K562 (cell line): Measurements from ENCODE around the gene PARD3. TPM values are rescaled to one million over a fixed set of nuclear protein-coding genes. Genes with fewer than 3 reads are reported as not detected.

Experiments used
- ATAC-seq: fragments of 200-7000 bp; cut with Tn5 transposase; 3 replicates; pipeline ENCODE4 v1.9.1; 2020; ENCODE audit warnings: moderate library complexity
- BruUV-seq: library from RNA; stranded (reverse); fragments of 400-500 nt; replicated peaks from 2 replicates; lab custom pipeline; 2021; lab: Mats Ljungman, UMichigan
- CTCF ChIA-PET: fragments of 300-600 bp; formaldehyde crosslinking; extraction: SDS; loops from one replicate; lab custom pipeline; 2021; ENCODE audit warnings: low intra/inter-chr PET ratio; lab: Yijun Ruan, JAX
- POLR2A ChIA-PET: fragments of 300-600, 350-650 bp; sonication (Branson Sonifier 250); formaldehyde crosslinking; extraction: SDS; loops from one replicate; lab custom pipeline; 2021; ENCODE audit warnings: antibody characterized with exemption, inconsistent platforms; lab: Yijun Ruan, JAX
- DNase-seq, 4 experiments: peaks; one replicate each; pipeline versions ENCODE4 v3.0.0 to v3.0.0-alpha.2; 2011 to 2018; ENCODE audit warnings: low spot score in 3 of 4, mixed read lengths in 3 of 4; ENCODE audit errors: extremely low read depth in 1 of 4
- FAIRE-seq: peaks from 2 replicates; lab custom pipeline; 2011; peaks lifted over from hg19 to GRCh38; lab: Jason Lieb, UNC
- H2AFZ ChIP-seq: 2 replicates; pipeline ENCODE4 v1.6.0; 2011; ENCODE audit warnings: low read depth, low read length, control low read depth, inconsistent platforms
- H3K27ac ChIP-seq: fragments of 200-600 bp; 3 replicates; pipeline ENCODE4 v1.8.0; 2011; ENCODE audit warnings: low read depth, mild to moderate bottlenecking, control low read depth, inconsistent platforms, low read length, moderate library complexity, mixed read lengths; ENCODE audit errors: extremely low read depth
- H3K27me3 ChIP-seq, 2 experiments: fragments of 300-600 bp in 1 of 2; 2 replicates in 1 of 2; 3 replicates in 1 of 2; pipeline versions ENCODE4 v1.6.0 to v1.8.0; 2011; ENCODE audit warnings: inconsistent platforms in 2 of 2, low read length in 2 of 2, mild to moderate bottlenecking in 1 of 2, mixed read lengths in 1 of 2, moderate library complexity in 1 of 2; ENCODE audit not compliant: control insufficient read depth in 2 of 2, insufficient read depth in 2 of 2
- H3K36me3 ChIP-seq: fragments of 300-600 bp; 3 replicates; pipeline ENCODE4 v1.8.0; 2011; ENCODE audit warnings: mild to moderate bottlenecking, low read length, inconsistent platforms; ENCODE audit not compliant: control insufficient read depth, insufficient read depth
- H3K4me1 ChIP-seq, 2 experiments: fragments of 200-600 bp in 1 of 2; replicated peaks in 1 of 2; 2 replicates in 1 of 2; 3 replicates in 1 of 2; pipeline versions ENCODE4 v1.5.1 to v1.8.0; 2011; ENCODE audit warnings: inconsistent platforms in 2 of 2, low read length in 2 of 2, mild to moderate bottlenecking in 1 of 2, mixed read lengths in 1 of 2, moderate library complexity in 1 of 2; ENCODE audit not compliant: control insufficient read depth in 2 of 2, insufficient read depth in 2 of 2
- H3K4me2 ChIP-seq: 2 replicates; pipeline ENCODE4 v1.6.1; 2011; ENCODE audit warnings: low read length, control low read depth, inconsistent platforms, mixed read lengths; ENCODE audit not compliant: insufficient read depth
- H3K4me3 ChIP-seq: fragments of 200-600 bp; sonication (generic), shearing (Covaris generic); 2 replicates; pipeline ENCODE4 v1.5.1; 2016; ENCODE audit warnings: control low read depth, inconsistent platforms
- H3K79me2 ChIP-seq: fragments of 200-600 bp; 3 replicates; pipeline ENCODE4 v1.8.0; 2011; ENCODE audit warnings: low read length, inconsistent platforms; ENCODE audit not compliant: control insufficient read depth, insufficient read depth
- H3K9ac ChIP-seq, 2 experiments: 2 replicates each; pipeline versions ENCODE4 v1.6.0 to v1.6.1; 2011; ENCODE audit warnings: low read depth in 2 of 2, low read length in 2 of 2, control low read depth in 1 of 2, inconsistent platforms in 1 of 2, mild to moderate bottlenecking in 1 of 2, mixed read lengths in 1 of 2; ENCODE audit not compliant: insufficient read depth in 1 of 2
- H3K9me1 ChIP-seq: one replicate; pipeline ENCODE4 v1.6.0; 2011; ENCODE audit warnings: inconsistent platforms, mild to moderate bottlenecking, low read length, moderate library complexity; ENCODE audit not compliant: control insufficient read depth, insufficient read depth
- H3K9me3 ChIP-seq: replicated peaks from 2 replicates; pipeline ENCODE4 v1.5.1; 2011; ENCODE audit warnings: low read depth, low read length, inconsistent platforms; ENCODE audit not compliant: control insufficient read depth, insufficient read depth
- H4K20me1 ChIP-seq: replicated peaks from 2 replicates; pipeline ENCODE4 v1.6.1; 2011; ENCODE audit warnings: low read length, inconsistent platforms, mixed read lengths; ENCODE audit not compliant: control insufficient read depth, insufficient read depth
- E2F3 ChIP-seq: fragments of 250-450 bp; sonication (Bioruptor Pico); IDR thresholded peaks from 2 replicates; pipeline ENCODE4 v1.4.0; 2020; ENCODE audit warnings: mild to moderate bottlenecking
- ELF1 ChIP-seq: fragments of 200-800 bp; sonication (Bioruptor generic); IDR thresholded peaks from 2 replicates; pipeline ENCODE4 v1.6.1; 2016; ENCODE audit warnings: missing genetic modification characterization, missing compliant biosample characterization
- KDM4B ChIP-seq, 2 experiments: fragments of 450-650 bp in 1 of 2; sonication (generic) in 1 of 2; IDR thresholded peaks; 2 replicates each; pipeline ENCODE4 v1.6.1; 2016 to 2017; ENCODE audit warnings: borderline replicate concordance in 2 of 2, antibody characterized with exemption in 1 of 2, low read depth in 1 of 2, mild to moderate bottlenecking in 1 of 2
- NFE2L1 ChIP-seq: fragments of 450-650 bp; IDR thresholded peaks from 2 replicates; pipeline ENCODE4 v1.6.1; 2016; ENCODE audit warnings: missing genetic modification characterization, low read depth, mild to moderate bottlenecking, missing compliant biosample characterization, moderate library complexity, borderline replicate concordance
- RCOR1 ChIP-seq, 2 experiments: IDR thresholded peaks; 2 replicates each; pipeline ENCODE4 v1.6.1; 2012; ENCODE audit warnings: low read depth in 2 of 2, low read length in 2 of 2, borderline replicate concordance in 1 of 2, improper control_type of control experiment in 1 of 2
- ZC3H4 ChIP-seq: sonication (generic); formaldehyde crosslinking; IDR thresholded peaks from 2 replicates; pipeline ENCODE4 v1.9.0; 2021; ENCODE audit warnings: missing genetic modification reagents, borderline replicate concordance
- WGBS: fragments of 100-300 bp; shearing (Covaris generic); methylation state at CpG from one replicate; pipeline ENCODE4 v1.1.6; 2016; ENCODE audit warnings: low coverage, mixed read lengths; ENCODE audit not compliant: insufficient coverage; ENCODE audit errors: missing lambda C conversion rate; 5-methylcytosine and 5-hydroxymethylcytosine counted together
- in situ Hi-C: fragments of 300-500 bp; cut with MboI; formaldehyde crosslinking; loops from 4 replicates; pipeline ENCODE4 v1.15.0; 2018; ENCODE audit warnings: inconsistent platforms, mixed read lengths
- intact Hi-C: fragments of 100-400 bp; cut with micrococcal nuclease; formaldehyde crosslinking; loops from 2 replicates; pipeline ENCODE4 v1.14.2; 2022
- polyA plus RNA-seq, 8 experiments: library from polyadenylated mRNA; depleted of rRNA in 4 of 8; stranded (reverse) in 5 of 8; unstranded in 3 of 8; fragments of >200 nt; fragmentation: Nextera tagmentation in 2 of 8; fragmentation: Illumina TruSeq in 1 of 8; extraction: Ambion mirVana in 2 of 8; extraction: Trizol in 1 of 8; gene quantifications; 2 replicates each; pipeline versions ENCODE4 v1.2.1 to v1.2.3, GENCODE V29; 2011 to 2014; ENCODE audit warnings: inconsistent platforms in 1 of 8, missing spikeins in 1 of 8
- total RNA-seq, 7 experiments: library from RNA; depleted of rRNA in 6 of 7; stranded (reverse); fragments of >200 nt in 6 of 7; fragmentation: Illumina TruSeq in 2 of 7; extraction: Trizol in 2 of 7; gene quantifications; 2 replicates each; pipeline versions ENCODE4 v1.2.1 to v1.2.3, GENCODE V29; 2011 to 2021; ENCODE audit warnings: low replicate concordance in 1 of 7
- TF ChIP-seq, protein P1 (sequence below), 2 experiments: fragments of 450-650 bp in 1 of 2; sonication (generic) in 1 of 2; formaldehyde crosslinking in 1 of 2; IDR thresholded peaks in 1 of 2; conservative IDR thresholded peaks in 1 of 2; 2 replicates each; pipeline versions ENCODE4 v1.6.1 to v1.8.1; 2016 to 2023; ENCODE audit warnings: mild to moderate bottlenecking in 2 of 2, moderate library complexity in 2 of 2, inconsistent platforms in 1 of 2, missing genetic modification reagents in 1 of 2
- TF ChIP-seq, protein P2 (sequence below): fragments of 250-450 bp; sonication (Bioruptor Pico); IDR thresholded peaks from 2 replicates; pipeline ENCODE4 v1.4.0; 2020; ENCODE audit warnings: mild to moderate bottlenecking, moderate library complexity

Gene PARD3
- total and polyA plus RNA-seq, 9 of the 15 experiments (the other 6 are each of a cell fraction or from before 2014, with no cell fraction given) = 2.7 to 11.7 (median 7.7) TPM

GRCh38 chr10:34711500-34711899 is 103.6 kb downstream of the PARD3 start:
- TF ChIP-seq KDM4B (IDR thresholded peaks at IDR 0.05; ENCODE audit: borderline replicate concordance in 2 of 2, low read depth in 1 of 2) (no peak), NFE2L1 (tag) (no peak), ZC3H4 (no peak), RCOR1 (IDR thresholded peaks at IDR 0.05; ENCODE audit: borderline replicate concordance in 1 of 2, low read depth in 2 of 2, low read length in 2 of 2) (no peak), ELF1 (tag) (no peak), E2F3 (no peak)
- TF ChIP-seq, protein P1, sequence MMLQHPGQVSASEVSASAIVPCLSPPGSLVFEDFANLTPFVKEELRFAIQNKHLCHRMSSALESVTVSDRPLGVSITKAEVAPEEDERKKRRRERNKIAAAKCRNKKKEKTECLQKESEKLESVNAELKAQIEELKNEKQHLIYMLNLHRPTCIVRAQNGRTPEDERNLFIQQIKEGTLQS (IDR thresholded peaks at IDR 0.05) = no peak
- TF ChIP-seq, protein P1 (CRISPR knock-in tag; conservative IDR thresholded peaks at IDR 0.05) = no peak
- TF ChIP-seq, protein P2, sequence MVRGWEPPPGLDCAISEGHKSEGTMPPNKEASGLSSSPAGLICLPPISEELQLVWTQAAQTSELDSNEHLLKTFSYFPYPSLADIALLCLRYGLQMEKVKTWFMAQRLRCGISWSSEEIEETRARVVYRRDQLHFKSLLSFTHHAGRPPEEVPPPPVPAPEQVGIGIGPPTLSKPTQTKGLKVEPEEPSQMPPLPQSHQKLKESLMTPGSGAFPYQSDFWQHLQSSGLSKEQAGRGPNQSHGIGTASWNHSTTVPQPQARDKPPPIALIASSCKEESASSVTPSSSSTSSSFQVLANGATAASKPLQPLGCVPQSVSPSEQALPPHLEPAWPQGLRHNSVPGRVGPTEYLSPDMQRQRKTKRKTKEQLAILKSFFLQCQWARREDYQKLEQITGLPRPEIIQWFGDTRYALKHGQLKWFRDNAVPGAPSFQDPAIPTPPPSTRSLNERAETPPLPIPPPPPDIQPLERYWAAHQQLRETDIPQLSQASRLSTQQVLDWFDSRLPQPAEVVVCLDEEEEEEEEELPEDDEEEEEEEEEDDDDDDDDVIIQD (CRISPR knock-in tag) = no peak
- TF ChIP-seq, all 486 proteins: peak for 0
- FAIRE-seq (no peak), DNase-seq (no peak), ATAC-seq (no peak)
- WGBS = 23% methylated on average over 3 of the region's 3 CpGs
- ChIA-PET CTCF (no interaction called here), POLR2A (interaction anchor here (0.6 to 0.7 kb wide), 4 partner anchors 11 to 299 kb away, joined by 3 to 5 read pairs (median 4); no protein-coding TSS in a partner anchor)
- Histone ChIP-seq H3K9ac (no peak overlapping the region), H3K36me3 (no peaks in the 10 kb centered on the region), H3K27me3 (no peaks in the 10 kb centered on the region), H3K79me2 (no peaks in the 10 kb centered on the region), H3K4me3 (no peak overlapping the region), H3K9me1 (no peaks in the 10 kb centered on the region), H3K4me1 (peaks cover 0 to 7% of the 10 kb centered on the region in 2 experiments; a peak in 2 of 5 replicates), H2AFZ (no peak overlapping the region), H3K9me3 (no peaks in the 10 kb centered on the region), H3K27ac (no peak overlapping the region), H3K4me2 (no peak overlapping the region), H4K20me1 (peaks cover 8% of the 10 kb centered on the region)
- no TSS peak for BruUV-seq
- in situ Hi-C loops = no loop called here
- intact Hi-C loops = no loop called here
